Effector memory CD4-positive, alpha-beta T cell (primary cell): ENCODE measurements around the gene DISP3.

Source experiments
- DNase-seq, 3 donors: peaks; one replicate each; pipeline ENCODE4 v3.0.0-alpha.2; 2020
- H3K27ac ChIP-seq: 2 replicates; pipeline ENCODE4 v1.7.0; 2013; ENCODE audit warnings: mild to moderate bottlenecking, low read length, moderate library complexity; ENCODE audit not compliant: insufficient read depth, poor library complexity, severe bottlenecking
- H3K27me3 ChIP-seq: replicated peaks from 2 replicates; pipeline ENCODE4 v1.7.0; 2013; ENCODE audit warnings: mild to moderate bottlenecking, low read length; ENCODE audit not compliant: insufficient read depth, control insufficient read depth, poor library complexity, severe bottlenecking
- H3K36me3 ChIP-seq: 2 replicates; pipeline ENCODE4 v1.7.0; 2013; ENCODE audit warnings: mild to moderate bottlenecking, low read length, moderate library complexity; ENCODE audit not compliant: control insufficient read depth, insufficient read depth
- H3K4me1 ChIP-seq: 2 replicates; pipeline ENCODE4 v1.7.0; 2013; ENCODE audit warnings: low read length, mild to moderate bottlenecking; ENCODE audit not compliant: control insufficient read depth, insufficient read depth, poor library complexity, severe bottlenecking
- H3K4me3 ChIP-seq: 2 replicates; pipeline ENCODE4 v1.7.0; 2013; ENCODE audit warnings: low read length, low read depth, mild to moderate bottlenecking; ENCODE audit not compliant: insufficient read depth, poor library complexity, severe bottlenecking
- H3K9me3 ChIP-seq: 2 replicates; pipeline ENCODE4 v1.7.0; 2013; ENCODE audit warnings: mild to moderate bottlenecking, low read length, moderate library complexity; ENCODE audit not compliant: control insufficient read depth

DISP3 gene

DNA sequence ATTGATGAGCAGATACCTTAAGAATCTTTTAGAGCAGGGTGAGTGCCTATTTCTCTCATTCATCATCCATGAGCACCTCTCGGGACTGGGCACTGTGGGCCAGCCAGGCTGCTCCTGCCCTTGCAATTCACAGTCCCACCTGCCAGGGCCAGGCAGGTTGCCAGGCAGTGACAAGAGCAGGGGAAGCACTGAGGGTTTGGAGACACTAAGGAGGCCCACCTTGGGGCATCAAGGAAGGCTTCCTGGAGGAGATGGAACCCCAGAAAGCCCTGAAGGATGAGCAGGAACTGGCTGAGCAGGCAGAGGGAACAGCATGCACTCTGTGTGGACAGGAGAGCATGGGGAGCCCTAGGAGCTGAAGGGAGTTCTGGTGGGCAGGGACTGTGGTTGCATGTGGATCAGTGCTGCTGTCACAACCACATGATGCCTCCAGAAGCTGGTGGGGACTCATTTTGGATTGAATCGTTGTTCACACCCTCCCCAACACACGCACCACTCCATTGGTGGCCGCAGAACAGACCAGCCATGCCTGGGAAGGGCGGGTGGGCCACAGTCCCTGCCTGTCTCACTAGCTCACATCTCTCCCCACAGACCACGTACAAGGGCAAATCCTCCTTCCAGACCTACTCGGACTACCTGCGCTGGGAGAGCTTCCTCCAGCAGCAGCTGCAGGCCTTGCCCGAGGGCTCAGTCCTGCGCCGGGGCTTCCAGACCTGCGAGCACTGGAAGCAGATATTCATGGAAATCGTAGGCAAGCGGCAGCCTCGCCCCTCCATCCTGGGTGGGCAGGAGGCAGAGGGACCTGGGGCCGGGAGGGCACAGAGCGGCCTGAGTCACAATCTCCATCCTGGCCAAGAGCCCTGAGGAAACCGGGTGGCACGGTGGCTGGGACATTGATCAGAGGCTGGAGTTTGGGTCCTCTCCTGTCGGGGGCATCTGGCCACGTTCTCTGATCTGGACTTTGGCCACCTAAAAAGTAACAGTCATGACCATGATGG is 55.1 kb downstream of the DISP3 start:
- no peak overlapping the region for H3K4me3 ChIP-seq
- H3K27ac ChIP-seq = no peak overlapping the region
- DNase-seq = no peak
- no peaks in the 10 kb centered on the region for H3K9me3 ChIP-seq
- no peaks in the 10 kb centered on the region for H3K4me1 ChIP-seq
- H3K36me3 ChIP-seq = no peaks in the 10 kb centered on the region
- no peaks in the 10 kb centered on the region for H3K27me3 ChIP-seq

GRCh38 chr1:11534846-11535245 is 55.9 kb downstream of the DISP3 start:
- no peaks in the 10 kb centered on the region for H3K4me1 ChIP-seq
- no peaks in the 10 kb centered on the region for H3K27me3 ChIP-seq
- no peaks in the 10 kb centered on the region for H3K36me3 ChIP-seq
- H3K4me3 ChIP-seq = no peak overlapping the region
- H3K9me3 ChIP-seq = no peaks in the 10 kb centered on the region
- no peak for DNase-seq
- H3K27ac ChIP-seq = no peak overlapping the region

- DNase-seq = no peak
- no peaks in the 10 kb centered on the region for H3K9me3 ChIP-seq
- H3K36me3 ChIP-seq = no peaks in the 10 kb centered on the region
- no peak overlapping the region for H3K4me3 ChIP-seq
- no peaks in the 10 kb centered on the region for H3K27me3 ChIP-seq
- no peaks in the 10 kb centered on the region for H3K4me1 ChIP-seq
- H3K27ac ChIP-seq = no peak overlapping the region
Measured at GRCh38 chr1:11535316-11535715, 56.4 kb downstream of the DISP3 start.

- no peaks in the 10 kb centered on the region for H3K4me1 ChIP-seq
- no peaks in the 10 kb centered on the region for H3K27me3 ChIP-seq
- H3K27ac ChIP-seq = no peak overlapping the region
- H3K36me3 ChIP-seq = no peaks in the 10 kb centered on the region
- no peak overlapping the region for H3K4me3 ChIP-seq
- H3K9me3 ChIP-seq = no peaks in the 10 kb centered on the region
- no peak for DNase-seq
Measured at GRCh38 chr1:11535761-11536572, 57.0 kb downstream of the DISP3 start.

DNA sequence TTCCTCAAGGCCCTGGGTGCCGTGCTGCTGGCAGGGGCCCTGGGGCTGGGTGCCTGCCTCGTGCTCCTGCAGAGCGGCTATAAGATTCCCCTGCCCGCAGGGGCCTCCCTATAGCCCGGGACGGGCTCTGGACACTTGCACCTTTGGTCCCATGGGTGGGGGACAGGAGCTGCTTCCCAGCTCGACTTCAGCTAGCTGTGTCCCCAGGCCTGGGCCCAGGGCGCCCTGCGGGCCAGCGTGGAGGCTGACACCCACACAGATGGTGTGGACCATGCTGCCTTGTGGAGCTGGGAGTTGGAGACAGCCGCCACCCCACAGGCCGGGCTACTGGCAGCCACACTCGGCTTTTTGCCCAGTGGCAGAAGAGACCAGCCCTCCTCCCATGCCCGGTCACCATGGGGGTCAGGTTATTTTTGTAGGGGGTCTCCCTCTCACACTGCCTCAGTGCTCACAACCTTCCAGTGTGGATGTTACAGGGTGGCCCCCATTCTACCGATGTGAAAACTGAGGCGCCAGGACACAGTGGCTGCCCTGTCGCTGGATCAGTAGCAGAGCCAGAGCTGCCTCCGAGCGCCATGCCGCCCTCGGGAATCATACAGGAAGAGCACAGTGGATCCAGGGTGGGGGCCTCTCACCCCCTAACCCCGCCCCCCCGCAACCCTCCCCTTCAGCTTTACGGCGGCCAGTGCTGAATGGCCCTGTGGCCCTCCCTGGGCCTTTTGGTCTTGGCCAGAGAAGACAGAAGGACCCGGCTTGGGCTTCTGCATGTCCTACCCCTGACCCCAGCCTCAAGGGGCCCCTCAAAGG is 57.8 kb downstream of the DISP3 start:
- Histone ChIP-seq H3K27ac (no peak overlapping the region), H3K9me3 (no peaks in the 10 kb centered on the region), H3K4me3 (no peak overlapping the region), H3K36me3 (no peaks in the 10 kb centered on the region), H3K4me1 (no peaks in the 10 kb centered on the region), H3K27me3 (no peaks in the 10 kb centered on the region)
- no peak for DNase-seq

DNA sequence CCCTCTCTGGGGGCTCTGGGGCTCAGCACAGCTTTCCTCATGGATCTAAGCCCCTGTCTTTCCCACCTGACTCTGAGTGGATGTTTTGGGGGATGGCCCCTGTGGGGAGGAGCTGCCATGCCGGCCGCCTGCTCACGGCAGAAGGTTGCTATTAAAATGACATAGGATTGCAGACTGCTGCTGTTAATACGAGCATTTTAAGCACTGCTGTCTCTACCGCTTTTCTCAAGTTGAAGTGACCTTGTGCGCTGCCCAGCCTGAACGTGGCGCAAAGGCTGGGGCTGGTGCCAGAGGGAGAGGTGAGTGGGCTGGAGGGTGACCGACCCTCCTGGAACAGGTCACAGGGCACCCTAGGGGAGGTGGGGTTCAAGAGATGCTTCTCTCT is 58.4 kb downstream of the DISP3 start:
- Histone ChIP-seq H3K36me3 (no peaks in the 10 kb centered on the region), H3K9me3 (no peaks in the 10 kb centered on the region), H3K4me3 (no peak overlapping the region), H3K4me1 (no peaks in the 10 kb centered on the region), H3K27me3 (no peaks in the 10 kb centered on the region), H3K27ac (no peak overlapping the region)
- no peak for DNase-seq

- no peaks in the 10 kb centered on the region for H3K9me3 ChIP-seq
- no peaks in the 10 kb centered on the region for H3K27me3 ChIP-seq
- no peaks in the 10 kb centered on the region for H3K36me3 ChIP-seq
- no peak overlapping the region for H3K4me3 ChIP-seq
- H3K27ac ChIP-seq = no peak overlapping the region
- no peak for DNase-seq
- H3K4me1 ChIP-seq = no peaks in the 10 kb centered on the region
Measured at GRCh38 chr1:11537854-11538591, 59.1 kb downstream of the DISP3 start.

DNA sequence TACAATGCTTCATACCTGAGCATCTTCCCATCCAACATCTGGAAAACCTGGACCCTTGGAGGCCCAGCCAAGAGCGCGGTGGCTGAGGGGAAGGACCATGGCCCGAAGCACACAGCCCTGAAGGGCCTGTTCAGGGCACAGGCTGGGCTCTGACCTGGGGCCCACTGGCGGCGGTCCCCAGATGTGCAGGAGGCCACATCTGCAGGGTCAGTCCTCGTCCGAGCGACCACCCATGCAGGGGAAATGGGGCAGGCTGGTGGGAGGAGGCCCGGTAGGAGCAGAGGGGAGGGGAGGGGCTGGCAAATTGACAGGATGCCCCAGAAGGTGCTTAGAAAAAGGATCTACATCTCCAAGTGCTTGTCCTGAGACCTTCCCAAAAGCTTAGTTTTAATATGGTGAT is 59.9 kb downstream of the DISP3 start:
- no peaks in the 10 kb centered on the region for H3K27me3 ChIP-seq
- no peaks in the 10 kb centered on the region for H3K4me1 ChIP-seq
- no peak overlapping the region for H3K4me3 ChIP-seq
- no peak for DNase-seq
- H3K27ac ChIP-seq = no peak overlapping the region
- H3K9me3 ChIP-seq = no peaks in the 10 kb centered on the region
- no peaks in the 10 kb centered on the region for H3K36me3 ChIP-seq
